NCI-H2107 treated with DMSO at 0.1 percent for 48 hours (cell line): Measurements from ENCODE around the gene LRRFIP2.

ENCODE experiments used
- DNase-seq: peaks from one replicate; lab custom pipeline; 2025; ENCODE audit not compliant: unreplicated experiment; lab: John Stamatoyannopoulos, UW

The LRRFIP2 gene

GRCh38 chr3:37029111-37029510 is 145.3 kb downstream of the LRRFIP2 start:
- DNase-seq, result no peak

- DNase-seq, result no peak
Observed at GRCh38 chr3:37028329-37028728, 146.1 kb downstream of the LRRFIP2 start.

- DNase-seq, result no peak
Observed at GRCh38 chr3:37026851-37027250, 147.5 kb downstream of the LRRFIP2 start.

GRCh38 chr3:37025561-37026335 is 148.6 kb downstream of the LRRFIP2 start:
- DNase-seq, result no peak

- DNase-seq, result no peak
Observed at GRCh38 chr3:37024820-37025405, 149.5 kb downstream of the LRRFIP2 start.

GRCh38 chr3:37024092-37024491 is 150.3 kb downstream of the LRRFIP2 start:
- no peak for DNase-seq

- DNase-seq, result no peak
Observed at GRCh38 chr3:37017683-37018082, 156.7 kb downstream of the LRRFIP2 start.

GRCh38 chr3:37016903-37017302 is 157.5 kb downstream of the LRRFIP2 start:
- no peak for DNase-seq

GRCh38 chr3:37015642-37016041 is 158.7 kb downstream of the LRRFIP2 start:
- DNase-seq, result no peak

- no peak for DNase-seq
Observed at GRCh38 chr3:37014620-37015019, 159.8 kb downstream of the LRRFIP2 start.
